Measurements from ENCODE around the gene GSC. TPM values are rescaled to one million over a fixed set of nuclear protein-coding genes. Genes with fewer than 3 reads are reported as not detected.

GSC gene
- total and polyA plus RNA-seq, 2 of the 4 experiments (the other 2 are of a cell fraction), result not detected

DNA sequence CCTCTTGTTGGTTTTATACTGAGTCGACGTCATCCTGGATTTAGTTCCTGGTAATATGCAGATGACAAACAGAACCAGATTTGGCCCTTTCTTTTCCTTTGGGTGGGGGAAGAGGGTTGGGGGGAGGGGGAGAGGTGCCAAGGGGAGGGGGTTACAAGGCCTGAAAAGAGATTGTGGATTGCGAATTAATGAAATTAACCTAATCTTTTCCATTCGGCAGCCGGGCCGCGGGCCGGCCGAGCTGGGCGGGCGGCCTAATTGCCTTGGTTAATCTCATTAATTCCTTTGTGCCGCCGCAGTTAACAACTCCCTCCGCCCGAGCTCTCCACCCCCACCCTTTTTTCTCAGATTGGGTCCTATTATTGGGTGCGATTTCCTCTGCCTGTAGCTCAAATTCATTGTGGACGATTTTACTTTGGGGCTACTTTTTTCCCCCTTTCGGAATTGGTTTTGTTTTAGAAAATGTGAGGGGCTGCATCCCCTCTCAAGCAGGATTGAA is 387 bp upstream of the GSC start:
- Histone ChIP-seq H2BK20ac (ENCODE audit: low read depth, low read length) (no peak overlapping the region), H2BK5ac (ENCODE audit: low read depth, low read length, poor library complexity, severe bottlenecking) (no peak overlapping the region), H4K5ac (ENCODE audit: low read depth, low read length) (no peak overlapping the region), H2AK5ac (ENCODE audit: low read depth, low read length) (no peak overlapping the region), H3K9me3 (ENCODE audit: control insufficient read depth, insufficient read depth, low read length) (peaks cover 13% of the 10 kb centered on the region), H3K18ac (ENCODE audit: low read depth, low read length) (no peak overlapping the region), H4K20me1 (ENCODE audit: insufficient read depth, low read length) (no peaks in the 10 kb centered on the region), H3K27ac (ENCODE audit: insufficient read depth, low read length) (no peak overlapping the region), H3K4me3 (ENCODE audit: insufficient read depth, low read depth, low read length) (no peak overlapping the region), H3K14ac (replicated peaks; ENCODE audit: low read depth, low read length) (no peak overlapping the region), H3K4me1 (ENCODE audit: control insufficient read depth, insufficient read depth, low read length) (no peaks in the 10 kb centered on the region), H3K79me1 (ENCODE audit: low read depth in 1 of 2, low read length in 2 of 2) (no peaks in the 10 kb centered on the region), H2BK120ac (ENCODE audit: low read depth, low read length) (no peak overlapping the region), H3K56ac (ENCODE audit: extremely low read depth, insufficient read depth, low read length) (no peak overlapping the region), H3K36me3 (ENCODE audit: control insufficient read depth, insufficient read depth, low read length) (no peaks in the 10 kb centered on the region), H4K8ac (ENCODE audit: low read depth in 2 of 2, low read length in 2 of 2) (no peak overlapping the region), H3K9me1 (ENCODE audit: insufficient read depth, low read length) (no peaks in the 10 kb centered on the region), H3K23ac (ENCODE audit: low read depth, low read length) (no peak overlapping the region), H3K4ac (ENCODE audit: low read depth, low read length) (no peak overlapping the region), H2AFZ (replicated peaks; ENCODE audit: low read length, poor library complexity) (no peak overlapping the region), H2AK9ac (replicated peaks; ENCODE audit: low read depth, low read length, poor library complexity) (no peak overlapping the region), H3K27me3 (ENCODE audit: control insufficient read depth, insufficient read depth, low read length) (peaks cover 80% of the 10 kb centered on the region), H2BK15ac (ENCODE audit: low read depth, low read length) (no peak overlapping the region), H4K91ac (ENCODE audit: insufficient read depth, low read depth, low read length) (no peak overlapping the region), H3K4me2 (ENCODE audit: low read depth, low read length) (no peak overlapping the region; the same call in 1 of the 2 replicates), H3K9ac (ENCODE audit: low read depth, low read length) (no peak overlapping the region)
- no peak for TF ChIP-seq CTCF (conservative IDR thresholded peaks at IDR 0.05; ENCODE audit: low read depth, low read length)
- TF ChIP-seq NFE2L2 (IDR thresholded peaks at IDR 0.05; ENCODE audit: low read depth, low read length), result no peak
- TF ChIP-seq RAD21 (IDR thresholded peaks at IDR 0.05; ENCODE audit: low read length), result no peak
- no peak for TF ChIP-seq FOS (IDR thresholded peaks at IDR 0.05; ENCODE audit: low read depth, low read length)
- no peak for TF ChIP-seq RFX5 (IDR thresholded peaks at IDR 0.05; ENCODE audit: low read depth, low read length)
- TF ChIP-seq MAFK (IDR thresholded peaks at IDR 0.05; ENCODE audit: low read depth, low read length), result no peak
- TF ChIP-seq MXI1 (IDR thresholded peaks at IDR 0.05; ENCODE audit: borderline replicate concordance, low read depth, low read length), result no peak
- TF ChIP-seq BHLHE40 (IDR thresholded peaks at IDR 0.05; ENCODE audit: low read depth, low read length), result no peak
- no peak for TF ChIP-seq ELK1 (IDR thresholded peaks at IDR 0.05; ENCODE audit: borderline replicate concordance, low read depth, low read length)
- TF ChIP-seq CEBPB (IDR thresholded peaks at IDR 0.05; ENCODE audit: low read depth, low read length), result no peak
- TF ChIP-seq SMC3 (IDR thresholded peaks at IDR 0.05; ENCODE audit: low read depth, low read length), result no peak
- TF ChIP-seq, protein P1, sequence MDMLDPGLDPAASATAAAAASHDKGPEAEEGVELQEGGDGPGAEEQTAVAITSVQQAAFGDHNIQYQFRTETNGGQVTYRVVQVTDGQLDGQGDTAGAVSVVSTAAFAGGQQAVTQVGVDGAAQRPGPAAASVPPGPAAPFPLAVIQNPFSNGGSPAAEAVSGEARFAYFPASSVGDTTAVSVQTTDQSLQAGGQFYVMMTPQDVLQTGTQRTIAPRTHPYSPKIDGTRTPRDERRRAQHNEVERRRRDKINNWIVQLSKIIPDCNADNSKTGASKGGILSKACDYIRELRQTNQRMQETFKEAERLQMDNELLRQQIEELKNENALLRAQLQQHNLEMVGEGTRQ (IDR thresholded peaks at IDR 0.05; ENCODE audit: low read depth, low read length), result no peak
- no peak for TF ChIP-seq CHD1 (IDR thresholded peaks at IDR 0.05; ENCODE audit: low read depth, low read length)
- no peak for TF ChIP-seq POLR2A (IDR thresholded peaks at IDR 0.05; ENCODE audit: low read depth, low read length)
- no peak for TF ChIP-seq RCOR1 (IDR thresholded peaks at IDR 0.05; ENCODE audit: insufficient replicate concordance, low read length)
- no peak for TF ChIP-seq MAZ (IDR thresholded peaks at IDR 0.05; ENCODE audit: borderline replicate concordance, low read depth, low read length)
- CTCF ChIA-PET, result interaction anchor here (0.5 kb wide), 1 partner anchor 22 kb away, joined by 4 read pairs; no protein-coding TSS in a partner anchor
- DNase-seq (peak; percentile 20), ATAC-seq (ENCODE audit: low read depth) (no peak)
- no TSS peak for BruUV-seq (replicated peaks)
- dilution Hi-C loops (cut with HindIII; ENCODE audit: low sequenced_read_pairs, unreplicated experiment) (no loop called here), intact Hi-C loops (cut with micrococcal nuclease) (loop anchor here (5.0 kb wide), 1 partner anchor 327 kb away; no protein-coding TSS in a partner anchor), in situ Hi-C loops (cut with MboI; ENCODE audit: low sequenced_read_pairs) (no loop called here)
- WGBS, 2 experiments (ENCODE audit: extremely low coverage in 2 of 2, insufficient read length in 1 of 2), result no CpG with 5 or more reads among the region's 18 CpGs
- POLR2A ChIA-PET (ENCODE audit: unreplicated experiment), result no interaction called here

Measured in IMR-90 (cell line).